ENCODE data around the gene PDZD4. TPM values are rescaled to one million over a fixed set of nuclear protein-coding genes. Genes with fewer than 3 reads are reported as not detected.

The PDZD4 gene
- total and polyA plus RNA-seq, 2 experiments from 2014 or later, result 30.5 to 230 TPM

DNA sequence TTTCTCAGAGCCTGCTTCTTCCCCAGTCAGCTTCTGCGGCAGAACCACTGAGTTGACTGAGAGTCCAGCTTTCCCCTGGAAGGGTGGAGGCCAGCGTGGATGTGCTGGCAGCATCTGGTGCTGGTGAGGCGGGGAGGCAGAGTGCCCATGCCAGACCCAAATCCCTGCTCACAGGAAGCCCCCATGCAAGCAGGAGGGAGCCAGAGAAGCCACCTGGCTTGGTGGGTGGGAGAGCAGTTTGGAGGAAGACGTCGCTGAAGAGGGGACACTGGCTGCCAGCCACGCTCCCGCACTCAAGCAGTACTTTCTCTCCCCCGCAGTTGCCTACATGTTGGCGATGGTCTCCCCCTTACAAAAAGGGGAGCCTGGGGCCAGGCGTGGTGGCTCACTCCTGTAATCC, 6.0 kb downstream of the PDZD4 start:
- H3K4me3 ChIP-seq, result no peak overlapping the region
- TF ChIP-seq, protein P1, sequence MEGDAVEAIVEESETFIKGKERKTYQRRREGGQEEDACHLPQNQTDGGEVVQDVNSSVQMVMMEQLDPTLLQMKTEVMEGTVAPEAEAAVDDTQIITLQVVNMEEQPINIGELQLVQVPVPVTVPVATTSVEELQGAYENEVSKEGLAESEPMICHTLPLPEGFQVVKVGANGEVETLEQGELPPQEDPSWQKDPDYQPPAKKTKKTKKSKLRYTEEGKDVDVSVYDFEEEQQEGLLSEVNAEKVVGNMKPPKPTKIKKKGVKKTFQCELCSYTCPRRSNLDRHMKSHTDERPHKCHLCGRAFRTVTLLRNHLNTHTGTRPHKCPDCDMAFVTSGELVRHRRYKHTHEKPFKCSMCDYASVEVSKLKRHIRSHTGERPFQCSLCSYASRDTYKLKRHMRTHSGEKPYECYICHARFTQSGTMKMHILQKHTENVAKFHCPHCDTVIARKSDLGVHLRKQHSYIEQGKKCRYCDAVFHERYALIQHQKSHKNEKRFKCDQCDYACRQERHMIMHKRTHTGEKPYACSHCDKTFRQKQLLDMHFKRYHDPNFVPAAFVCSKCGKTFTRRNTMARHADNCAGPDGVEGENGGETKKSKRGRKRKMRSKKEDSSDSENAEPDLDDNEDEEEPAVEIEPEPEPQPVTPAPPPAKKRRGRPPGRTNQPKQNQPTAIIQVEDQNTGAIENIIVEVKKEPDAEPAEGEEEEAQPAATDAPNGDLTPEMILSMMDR (conservative IDR thresholded peaks at IDR 0.05; ENCODE audit: low read depth in 2 of 2), result no peak
- TF ChIP-seq, protein P2, sequence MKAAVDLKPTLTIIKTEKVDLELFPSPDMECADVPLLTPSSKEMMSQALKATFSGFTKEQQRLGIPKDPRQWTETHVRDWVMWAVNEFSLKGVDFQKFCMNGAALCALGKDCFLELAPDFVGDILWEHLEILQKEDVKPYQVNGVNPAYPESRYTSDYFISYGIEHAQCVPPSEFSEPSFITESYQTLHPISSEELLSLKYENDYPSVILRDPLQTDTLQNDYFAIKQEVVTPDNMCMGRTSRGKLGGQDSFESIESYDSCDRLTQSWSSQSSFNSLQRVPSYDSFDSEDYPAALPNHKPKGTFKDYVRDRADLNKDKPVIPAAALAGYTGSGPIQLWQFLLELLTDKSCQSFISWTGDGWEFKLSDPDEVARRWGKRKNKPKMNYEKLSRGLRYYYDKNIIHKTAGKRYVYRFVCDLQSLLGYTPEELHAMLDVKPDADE (IDR thresholded peaks at IDR 0.05), result no peak
- TF ChIP-seq JUNB (IDR thresholded peaks at IDR 0.05; ENCODE audit: unreplicated experiment), result no peak
- TF ChIP-seq, protein P3, sequence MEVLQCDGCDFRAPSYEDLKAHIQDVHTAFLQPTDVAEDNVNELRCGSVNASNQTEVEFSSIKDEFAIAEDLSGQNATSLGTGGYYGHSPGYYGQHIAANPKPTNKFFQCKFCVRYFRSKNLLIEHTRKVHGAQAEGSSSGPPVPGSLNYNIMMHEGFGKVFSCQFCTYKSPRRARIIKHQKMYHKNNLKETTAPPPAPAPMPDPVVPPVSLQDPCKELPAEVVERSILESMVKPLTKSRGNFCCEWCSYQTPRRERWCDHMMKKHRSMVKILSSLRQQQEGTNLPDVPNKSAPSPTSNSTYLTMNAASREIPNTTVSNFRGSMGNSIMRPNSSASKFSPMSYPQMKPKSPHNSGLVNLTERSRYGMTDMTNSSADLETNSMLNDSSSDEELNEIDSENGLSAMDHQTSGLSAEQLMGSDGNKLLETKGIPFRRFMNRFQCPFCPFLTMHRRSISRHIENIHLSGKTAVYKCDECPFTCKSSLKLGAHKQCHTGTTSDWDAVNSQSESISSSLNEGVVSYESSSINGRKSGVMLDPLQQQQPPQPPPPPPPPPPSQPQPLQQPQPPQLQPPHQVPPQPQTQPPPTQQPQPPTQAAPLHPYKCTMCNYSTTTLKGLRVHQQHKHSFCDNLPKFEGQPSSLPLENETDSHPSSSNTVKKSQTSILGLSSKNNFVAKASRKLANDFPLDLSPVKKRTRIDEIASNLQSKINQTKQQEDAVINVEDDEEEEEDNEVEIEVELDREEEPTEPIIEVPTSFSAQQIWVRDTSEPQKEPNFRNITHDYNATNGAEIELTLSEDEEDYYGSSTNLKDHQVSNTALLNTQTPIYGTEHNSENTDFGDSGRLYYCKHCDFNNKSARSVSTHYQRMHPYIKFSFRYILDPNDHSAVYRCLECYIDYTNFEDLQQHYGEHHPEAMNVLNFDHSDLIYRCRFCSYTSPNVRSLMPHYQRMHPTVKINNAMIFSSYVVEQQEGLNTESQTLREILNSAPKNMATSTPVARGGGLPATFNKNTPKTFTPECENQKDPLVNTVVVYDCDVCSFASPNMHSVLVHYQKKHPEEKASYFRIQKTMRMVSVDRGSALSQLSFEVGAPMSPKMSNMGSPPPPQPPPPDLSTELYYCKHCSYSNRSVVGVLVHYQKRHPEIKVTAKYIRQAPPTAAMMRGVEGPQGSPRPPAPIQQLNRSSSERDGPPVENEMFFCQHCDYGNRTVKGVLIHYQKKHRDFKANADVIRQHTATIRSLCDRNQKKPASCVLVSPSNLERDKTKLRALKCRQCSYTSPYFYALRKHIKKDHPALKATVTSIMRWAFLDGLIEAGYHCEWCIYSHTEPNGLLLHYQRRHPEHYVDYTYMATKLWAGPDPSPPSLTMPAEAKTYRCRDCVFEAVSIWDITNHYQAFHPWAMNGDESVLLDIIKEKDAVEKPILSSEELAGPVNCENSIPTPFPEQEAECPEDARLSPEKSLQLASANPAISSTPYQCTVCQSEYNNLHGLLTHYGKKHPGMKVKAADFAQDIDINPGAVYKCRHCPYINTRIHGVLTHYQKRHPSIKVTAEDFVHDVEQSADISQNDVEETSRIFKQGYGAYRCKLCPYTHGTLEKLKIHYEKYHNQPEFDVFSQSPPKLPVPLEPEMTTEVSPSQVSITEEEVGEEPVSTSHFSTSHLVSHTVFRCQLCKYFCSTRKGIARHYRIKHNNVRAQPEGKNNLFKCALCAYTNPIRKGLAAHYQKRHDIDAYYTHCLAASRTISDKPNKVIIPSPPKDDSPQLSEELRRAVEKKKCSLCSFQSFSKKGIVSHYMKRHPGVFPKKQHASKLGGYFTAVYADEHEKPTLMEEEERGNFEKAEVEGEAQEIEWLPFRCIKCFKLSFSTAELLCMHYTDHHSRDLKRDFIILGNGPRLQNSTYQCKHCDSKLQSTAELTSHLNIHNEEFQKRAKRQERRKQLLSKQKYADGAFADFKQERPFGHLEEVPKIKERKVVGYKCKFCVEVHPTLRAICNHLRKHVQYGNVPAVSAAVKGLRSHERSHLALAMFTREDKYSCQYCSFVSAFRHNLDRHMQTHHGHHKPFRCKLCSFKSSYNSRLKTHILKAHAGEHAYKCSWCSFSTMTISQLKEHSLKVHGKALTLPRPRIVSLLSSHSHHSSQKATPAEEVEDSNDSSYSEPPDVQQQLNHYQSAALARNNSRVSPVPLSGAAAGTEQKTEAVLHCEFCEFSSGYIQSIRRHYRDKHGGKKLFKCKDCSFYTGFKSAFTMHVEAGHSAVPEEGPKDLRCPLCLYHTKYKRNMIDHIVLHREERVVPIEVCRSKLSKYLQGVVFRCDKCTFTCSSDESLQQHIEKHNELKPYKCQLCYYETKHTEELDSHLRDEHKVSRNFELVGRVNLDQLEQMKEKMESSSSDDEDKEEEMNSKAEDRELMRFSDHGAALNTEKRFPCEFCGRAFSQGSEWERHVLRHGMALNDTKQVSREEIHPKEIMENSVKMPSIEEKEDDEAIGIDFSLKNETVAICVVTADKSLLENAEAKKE (CRISPR knock-in tag; IDR thresholded peaks at IDR 0.05), result no peak
- TF ChIP-seq STAT1 (IDR thresholded peaks at IDR 0.05; ENCODE audit: unreplicated experiment), result no peak
- TF ChIP-seq EZH2phosphoT487 (IDR thresholded peaks at IDR 0.05; ENCODE audit: unreplicated experiment), result no peak
- no peak for TF ChIP-seq CREB1 (CRISPR knock-in tag; IDR thresholded peaks at IDR 0.05; ENCODE audit: low read depth)
- TF ChIP-seq, protein P4, sequence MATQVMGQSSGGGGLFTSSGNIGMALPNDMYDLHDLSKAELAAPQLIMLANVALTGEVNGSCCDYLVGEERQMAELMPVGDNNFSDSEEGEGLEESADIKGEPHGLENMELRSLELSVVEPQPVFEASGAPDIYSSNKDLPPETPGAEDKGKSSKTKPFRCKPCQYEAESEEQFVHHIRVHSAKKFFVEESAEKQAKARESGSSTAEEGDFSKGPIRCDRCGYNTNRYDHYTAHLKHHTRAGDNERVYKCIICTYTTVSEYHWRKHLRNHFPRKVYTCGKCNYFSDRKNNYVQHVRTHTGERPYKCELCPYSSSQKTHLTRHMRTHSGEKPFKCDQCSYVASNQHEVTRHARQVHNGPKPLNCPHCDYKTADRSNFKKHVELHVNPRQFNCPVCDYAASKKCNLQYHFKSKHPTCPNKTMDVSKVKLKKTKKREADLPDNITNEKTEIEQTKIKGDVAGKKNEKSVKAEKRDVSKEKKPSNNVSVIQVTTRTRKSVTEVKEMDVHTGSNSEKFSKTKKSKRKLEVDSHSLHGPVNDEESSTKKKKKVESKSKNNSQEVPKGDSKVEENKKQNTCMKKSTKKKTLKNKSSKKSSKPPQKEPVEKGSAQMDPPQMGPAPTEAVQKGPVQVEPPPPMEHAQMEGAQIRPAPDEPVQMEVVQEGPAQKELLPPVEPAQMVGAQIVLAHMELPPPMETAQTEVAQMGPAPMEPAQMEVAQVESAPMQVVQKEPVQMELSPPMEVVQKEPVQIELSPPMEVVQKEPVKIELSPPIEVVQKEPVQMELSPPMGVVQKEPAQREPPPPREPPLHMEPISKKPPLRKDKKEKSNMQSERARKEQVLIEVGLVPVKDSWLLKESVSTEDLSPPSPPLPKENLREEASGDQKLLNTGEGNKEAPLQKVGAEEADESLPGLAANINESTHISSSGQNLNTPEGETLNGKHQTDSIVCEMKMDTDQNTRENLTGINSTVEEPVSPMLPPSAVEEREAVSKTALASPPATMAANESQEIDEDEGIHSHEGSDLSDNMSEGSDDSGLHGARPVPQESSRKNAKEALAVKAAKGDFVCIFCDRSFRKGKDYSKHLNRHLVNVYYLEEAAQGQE (IDR thresholded peaks at IDR 0.05; ENCODE audit: unreplicated experiment), result no peak
- no peak for TF ChIP-seq ZNF114 (CRISPR knock-in tag; IDR thresholded peaks at IDR 0.05)
- no peak for ATAC-seq
- no peak overlapping the region for H2AFZ ChIP-seq
- H3K4me3 Mint-ChIP-seq, result no peak overlapping the region
- DNase-seq (ENCODE audit: low spot score), result no peak
- H3F3A ChIP-seq (replicated peaks; ENCODE audit: low read depth), result 0 out of 2 replicates have a peak, but pooled peaks cover 2% of the 10 kb centered on the region
- H3K27me3 Mint-ChIP-seq (ENCODE audit: insufficient read depth, low read depth, poor library complexity), result peaks cover 14% of the 10 kb centered on the region
- no peak overlapping the region for H3K27ac Mint-ChIP-seq
- peaks cover 24% of the 10 kb centered on the region for H3K36me3 Mint-ChIP-seq (ENCODE audit: low read depth)
- H3K27me3 ChIP-seq (ENCODE audit: insufficient read depth), result no peaks in the 10 kb centered on the region
- H3K4me2 ChIP-seq, result no peak overlapping the region
- peaks cover 3% of the 10 kb centered on the region; the same call in 1 of the 2 replicates for H4K20me1 ChIP-seq (replicated peaks; ENCODE audit: insufficient read depth)
- H3K36me3 ChIP-seq (ENCODE audit: insufficient read depth), result no peaks in the 10 kb centered on the region
- H3K27ac ChIP-seq (ENCODE audit: low read depth), result no peak overlapping the region
- H3K4me1 Mint-ChIP-seq, result peaks cover 54% of the 10 kb centered on the region
- peaks cover 53% of the 10 kb centered on the region for H3K4me1 ChIP-seq (ENCODE audit: insufficient read depth)
- H3K9me2 ChIP-seq (ENCODE audit: insufficient read depth), result no peaks in the 10 kb centered on the region
- no peaks in the 10 kb centered on the region for H3K9me3 Mint-ChIP-seq
- peaks cover 98% of the 10 kb centered on the region for H3K79me2 ChIP-seq (replicated peaks; ENCODE audit: insufficient read depth)

All from GM23338 (cell line).